ENCODE data around the gene CCNY.

DNA sequence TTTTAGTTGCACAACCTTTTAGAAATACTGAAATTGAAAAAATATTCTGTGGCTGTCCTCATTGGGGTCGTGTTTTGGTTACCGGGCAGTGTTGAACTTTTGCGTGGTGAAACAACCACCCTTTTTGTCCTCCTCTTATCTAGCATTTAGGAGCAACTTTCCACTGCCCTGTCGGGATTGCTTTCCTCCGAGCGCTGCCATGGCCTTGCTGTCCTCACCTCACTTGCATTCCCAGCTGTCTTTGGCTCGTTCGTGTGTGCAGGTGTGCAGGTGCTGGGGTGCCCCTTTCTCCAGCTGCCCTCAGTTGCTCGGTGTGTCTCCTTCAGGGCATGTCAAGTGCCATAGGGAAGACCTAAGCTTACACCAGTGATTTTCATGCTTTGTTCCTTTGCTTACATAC, 151.9 kb downstream of the CCNY start:
- TF ChIP-seq YY1 (IDR thresholded peaks at IDR 0.05; ENCODE audit: insufficient read depth, insufficient read length) (no peak), ZNF274 (IDR thresholded peaks at IDR 0.05; ENCODE audit: low read depth, low read length) (no peak), SUZ12 (IDR thresholded peaks at IDR 0.05; ENCODE audit: extremely low read depth, insufficient read depth, insufficient read length) (no peak)
